VCaP (cell line): Measurements from ENCODE around the gene CDCA3.

ENCODE experiments used
- H3K27ac ChIP-seq: fragments of 450-650 bp; 2 replicates; pipeline ENCODE4 v1.5.1; 2017
- TF ChIP-seq, protein P1 (sequence below): fragments of 450-650 bp; conservative IDR thresholded peaks from 2 replicates; pipeline ENCODE4 v1.5.1; 2017; ENCODE audit warnings: mild to moderate bottlenecking, moderate library complexity

Gene CDCA3

DNA sequence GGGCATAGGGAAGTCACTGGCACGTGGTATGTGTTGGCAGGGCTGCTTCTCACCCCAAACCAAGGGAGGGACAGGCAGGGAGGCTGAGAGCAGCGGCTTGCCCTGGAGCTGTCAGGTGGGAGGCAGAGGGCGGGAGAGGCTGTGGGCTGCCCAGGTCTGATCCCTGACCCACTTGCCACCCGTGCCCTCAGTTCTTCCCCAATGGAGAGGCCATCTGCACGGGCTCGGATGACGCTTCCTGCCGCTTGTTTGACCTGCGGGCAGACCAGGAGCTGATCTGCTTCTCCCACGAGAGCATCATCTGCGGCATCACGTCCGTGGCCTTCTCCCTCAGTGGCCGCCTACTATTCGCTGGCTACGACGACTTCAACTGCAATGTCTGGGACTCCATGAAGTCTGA, 5.7 kb downstream of the CDCA3 start:
- H3K27ac ChIP-seq, result no peak overlapping the region
- TF ChIP-seq, protein P1, sequence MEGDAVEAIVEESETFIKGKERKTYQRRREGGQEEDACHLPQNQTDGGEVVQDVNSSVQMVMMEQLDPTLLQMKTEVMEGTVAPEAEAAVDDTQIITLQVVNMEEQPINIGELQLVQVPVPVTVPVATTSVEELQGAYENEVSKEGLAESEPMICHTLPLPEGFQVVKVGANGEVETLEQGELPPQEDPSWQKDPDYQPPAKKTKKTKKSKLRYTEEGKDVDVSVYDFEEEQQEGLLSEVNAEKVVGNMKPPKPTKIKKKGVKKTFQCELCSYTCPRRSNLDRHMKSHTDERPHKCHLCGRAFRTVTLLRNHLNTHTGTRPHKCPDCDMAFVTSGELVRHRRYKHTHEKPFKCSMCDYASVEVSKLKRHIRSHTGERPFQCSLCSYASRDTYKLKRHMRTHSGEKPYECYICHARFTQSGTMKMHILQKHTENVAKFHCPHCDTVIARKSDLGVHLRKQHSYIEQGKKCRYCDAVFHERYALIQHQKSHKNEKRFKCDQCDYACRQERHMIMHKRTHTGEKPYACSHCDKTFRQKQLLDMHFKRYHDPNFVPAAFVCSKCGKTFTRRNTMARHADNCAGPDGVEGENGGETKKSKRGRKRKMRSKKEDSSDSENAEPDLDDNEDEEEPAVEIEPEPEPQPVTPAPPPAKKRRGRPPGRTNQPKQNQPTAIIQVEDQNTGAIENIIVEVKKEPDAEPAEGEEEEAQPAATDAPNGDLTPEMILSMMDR, result no peak

DNA sequence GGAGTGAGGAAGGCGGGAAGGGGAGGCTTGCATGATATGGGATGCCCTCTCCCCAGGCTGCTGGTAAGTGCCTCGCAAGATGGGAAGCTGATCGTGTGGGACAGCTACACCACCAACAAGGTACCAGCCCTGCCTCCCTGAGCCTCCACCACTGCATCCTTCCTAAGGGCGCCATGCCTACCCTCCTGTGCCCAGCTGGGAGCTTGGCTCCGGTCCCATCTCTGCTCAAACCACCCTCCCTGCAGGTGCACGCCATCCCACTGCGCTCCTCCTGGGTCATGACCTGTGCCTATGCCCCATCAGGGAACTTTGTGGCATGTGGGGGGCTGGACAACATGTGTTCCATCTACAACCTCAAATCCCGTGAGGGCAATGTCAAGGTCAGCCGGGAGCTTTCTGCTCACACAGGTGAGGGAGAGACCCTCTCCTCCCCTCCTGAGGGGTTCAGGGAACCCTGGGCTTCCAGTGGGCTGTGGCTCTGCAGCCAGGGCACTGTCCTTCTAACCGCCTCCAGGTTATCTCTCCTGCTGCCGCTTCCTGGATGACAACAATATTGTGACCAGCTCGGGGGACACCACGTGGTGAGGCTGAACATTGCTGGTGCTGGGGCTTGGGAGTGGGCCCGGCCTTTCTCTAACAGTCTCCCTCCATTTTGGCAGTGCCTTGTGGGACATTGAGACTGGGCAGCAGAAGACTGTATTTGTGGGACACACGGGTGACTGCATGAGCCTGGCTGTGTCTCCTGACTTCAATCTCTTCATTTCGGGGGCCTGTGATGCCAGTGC, 7.8 kb downstream of the CDCA3 start:
- no peak overlapping the region for H3K27ac ChIP-seq
- TF ChIP-seq, protein P1, result 0 out of 2 replicates have a peak, but pooled peaks have one; percentile 11

DNA sequence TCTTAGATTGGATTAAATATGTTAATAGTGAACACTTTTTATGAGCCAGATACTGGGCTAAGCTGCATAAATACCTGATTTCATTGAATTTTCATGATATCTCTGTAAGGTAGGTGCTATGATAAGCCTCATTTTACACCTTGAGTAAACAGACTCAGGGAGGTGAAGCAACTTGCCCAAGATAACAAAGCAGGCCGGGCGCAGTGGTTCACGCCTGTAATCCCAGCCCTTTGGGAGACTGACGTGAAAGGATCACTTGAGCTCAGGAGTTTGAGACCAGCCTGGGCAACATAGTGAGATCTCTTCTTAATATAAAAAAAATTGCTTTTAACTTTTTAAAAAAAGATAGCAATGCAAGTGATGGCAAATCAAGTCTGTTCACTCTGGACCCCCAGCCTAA, 9.0 kb downstream of the CDCA3 start:
- H3K27ac ChIP-seq, result no peak overlapping the region
- TF ChIP-seq, protein P1, result no peak

DNA sequence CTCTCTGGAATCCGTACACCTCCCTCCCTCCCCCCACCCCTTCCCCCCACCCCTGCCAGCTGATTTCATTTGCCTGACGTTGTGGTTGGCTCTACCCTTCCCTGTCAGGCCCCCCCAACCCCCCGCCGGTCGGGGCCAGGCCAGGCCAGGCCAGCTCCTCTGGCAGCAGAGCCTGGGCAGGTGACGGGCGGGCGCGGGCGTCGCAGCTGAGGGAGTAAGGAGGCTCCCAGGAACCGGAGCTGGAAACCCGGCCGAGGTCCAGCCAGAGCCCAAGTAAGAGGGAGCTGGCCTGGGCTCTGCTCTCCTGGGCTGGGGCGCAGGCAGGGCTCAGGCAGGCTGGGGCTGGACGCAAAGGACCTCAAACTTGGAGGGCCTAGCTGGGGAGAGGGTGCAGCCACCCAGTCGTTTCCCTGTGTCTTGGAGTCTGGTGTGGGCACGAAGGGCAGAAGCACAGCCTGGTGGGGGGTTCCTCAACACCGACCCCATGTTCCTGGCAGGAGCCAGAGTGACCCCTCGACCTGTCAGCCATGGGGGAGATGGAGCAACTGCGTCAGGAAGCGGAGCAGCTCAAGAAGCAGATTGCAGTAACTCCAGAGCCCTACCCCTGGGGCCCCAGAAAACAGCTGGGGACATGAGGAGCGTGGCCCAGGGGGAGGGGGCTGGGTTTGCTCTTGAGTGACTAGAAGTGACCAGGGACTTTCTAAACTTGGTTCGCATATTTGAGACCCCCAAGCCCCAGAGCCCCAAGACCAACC, 10.1 kb downstream of the CDCA3 start, which contains the start of gene GNB3:
Gene GNB3, plus strand, starts transcription at position 165 of the 755 bp plus-strand sequence. Its CDS starts 363 bp downstream, at position 528.
- H3K27ac ChIP-seq, result no peak within 1 kb of the TSS
- TF ChIP-seq, protein P1, result no peak

DNA sequence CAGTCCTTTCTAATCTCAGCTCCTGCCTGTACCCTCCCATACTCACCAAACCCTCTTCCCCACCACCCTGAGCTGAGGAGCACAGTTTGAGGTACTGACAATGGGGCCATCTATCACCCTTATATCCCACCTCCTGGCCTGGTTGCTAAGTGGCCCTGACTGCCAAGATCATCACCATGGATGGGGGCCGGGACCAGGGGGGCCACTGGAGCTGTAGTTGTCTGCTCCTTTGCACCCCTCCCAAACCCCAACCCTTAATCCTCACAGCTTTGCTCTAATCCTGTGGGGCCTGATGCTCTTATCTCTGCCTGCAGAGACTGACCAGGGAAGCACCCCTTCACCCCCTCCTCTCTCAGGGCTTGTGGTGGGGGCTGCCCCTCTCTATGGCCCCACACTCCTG, 10.8 kb downstream of the CDCA3 start:
- TF ChIP-seq, protein P1, result no peak
- H3K27ac ChIP-seq, result no peak overlapping the region

DNA sequence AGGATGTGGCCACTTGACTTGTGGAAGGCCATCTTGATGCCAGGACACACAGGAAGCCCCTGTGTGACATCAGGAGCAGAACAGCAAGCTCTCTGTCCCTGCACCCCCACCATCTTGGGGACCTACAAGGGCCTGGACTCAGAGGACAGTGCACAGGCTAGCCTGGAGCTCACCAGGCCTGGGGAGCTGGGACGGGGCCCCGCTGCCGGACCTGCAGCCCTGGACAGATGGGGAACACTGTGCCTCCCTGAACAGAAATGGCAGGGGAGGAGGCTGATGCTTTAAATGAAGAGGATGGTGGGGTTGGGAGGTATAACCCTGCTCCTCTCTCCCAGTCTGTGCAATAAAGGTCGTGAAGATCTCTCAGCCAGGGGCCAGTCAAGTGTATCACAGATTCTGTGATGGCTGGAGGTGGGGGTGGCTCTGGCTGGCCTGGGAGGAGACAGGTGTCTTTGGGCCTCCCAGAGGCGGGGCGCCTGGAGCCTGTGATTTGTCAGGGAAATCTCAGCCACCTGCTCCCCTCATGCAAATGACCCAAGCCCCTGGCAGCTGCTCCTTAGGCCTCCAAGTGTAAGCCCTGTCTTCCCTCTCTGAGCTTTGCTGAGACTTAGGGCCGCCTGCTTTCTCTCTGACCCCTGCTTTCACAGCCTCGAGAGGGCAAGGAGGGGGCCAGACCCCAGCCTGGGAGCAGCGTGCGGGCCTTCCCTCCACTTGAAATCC, 11.4 kb downstream of the CDCA3 start:
- TF ChIP-seq, protein P1, result no peak
- H3K27ac ChIP-seq, result no peak overlapping the region

DNA sequence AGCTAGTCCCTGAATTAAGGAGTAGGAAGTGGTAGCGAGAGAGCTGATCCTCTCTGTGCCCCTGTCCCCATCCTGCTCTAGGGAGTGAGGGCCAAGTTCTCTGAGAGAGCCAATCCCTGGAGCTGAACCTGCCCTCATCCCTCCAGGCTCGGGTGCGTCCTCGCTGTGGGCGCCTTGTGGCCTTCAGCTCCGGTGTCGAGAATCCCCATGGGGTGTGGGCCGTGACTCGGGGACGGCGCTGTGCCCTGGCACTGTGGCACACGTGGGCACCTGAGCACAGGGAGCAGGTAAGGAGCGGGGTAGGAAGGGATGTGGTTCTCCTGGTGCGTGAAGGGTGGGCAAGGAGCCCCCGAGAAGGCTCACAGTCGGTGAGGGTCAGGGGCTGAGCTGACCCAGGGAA, 12.2 kb downstream of the CDCA3 start:
- H3K27ac ChIP-seq, result no peak overlapping the region
- TF ChIP-seq, protein P1, result no peak
